HL-60 (cell line): Measurements from ENCODE around the gene RAB11FIP3.

Source experiments
- DNase-seq, 2 experiments: peaks; one replicate each; pipeline ENCODE4 v3.0.0-alpha.2; 2010 to 2020; ENCODE audit warnings: low read depth in 1 of 2, low spot score in 1 of 2
- H3K27ac ChIP-seq: fragments of 250-450 bp; sonication (Bioruptor Pico); replicated peaks from 2 replicates; pipeline ENCODE4 v1.5.1; 2020; ENCODE audit warnings: mild to moderate bottlenecking, moderate library complexity
- H3K27me3 ChIP-seq: fragments of 250-450 bp; sonication (Bioruptor Pico); 2 replicates; pipeline ENCODE4 v1.5.1; 2021; ENCODE audit warnings: mild to moderate bottlenecking, moderate library complexity; ENCODE audit not compliant: insufficient read depth, poor library complexity, severe bottlenecking
- H3K4me3 ChIP-seq: replicated peaks from 2 replicates; pipeline ENCODE4 v1.5.1; 2011; ENCODE audit warnings: mild to moderate bottlenecking, control low read depth, low read length; ENCODE audit not compliant: insufficient read depth
- CTCF ChIP-seq: IDR thresholded peaks from one replicate; pipeline ENCODE4 v1.5.1; 2011; ENCODE audit warnings: low read length, control low read depth, inconsistent platforms; ENCODE audit not compliant: insufficient read depth
- GABPA ChIP-seq: IDR thresholded peaks from 2 replicates; pipeline ENCODE4 v1.6.1; 2012; ENCODE audit warnings: low read depth
- POLR2AphosphoS5 ChIP-seq: IDR thresholded peaks from 2 replicates; pipeline ENCODE4 v1.6.1; 2012; ENCODE audit warnings: low read depth
- REST ChIP-seq: IDR thresholded peaks from 2 replicates; pipeline ENCODE4 v1.6.1; 2012; ENCODE audit warnings: low read depth; ENCODE audit not compliant: insufficient replicate concordance
- SPI1 ChIP-seq: IDR thresholded peaks from 2 replicates; pipeline ENCODE4 v1.6.1; 2012; ENCODE audit warnings: low read depth, mild to moderate bottlenecking, borderline replicate concordance

RAB11FIP3 gene

GRCh38 chr16:426115-426905 lies 861 bp downstream of the RAB11FIP3 start:
- H3K27ac ChIP-seq: no peak overlapping the region
- TF ChIP-seq POLR2AphosphoS5: no peak
- peaks cover 11% of the 10 kb centered on the region for H3K27me3 ChIP-seq
- peak overlapping the region; percentile 60 for H3K4me3 ChIP-seq
- DNase-seq: no peak

GRCh38 chr16:426906-427249 lies 1.4 kb downstream of the RAB11FIP3 start:
- no peak for DNase-seq
- Histone ChIP-seq H3K27me3 (peaks cover 11% of the 10 kb centered on the region), H3K27ac (no peak overlapping the region), H3K4me3 (peak overlapping the region; percentile 60)
- TF ChIP-seq REST: no peak
- TF ChIP-seq GABPA: no peak
- no peak for TF ChIP-seq POLR2AphosphoS5
- TF ChIP-seq SPI1: no peak
- no peak for TF ChIP-seq CTCF

GRCh38 chr16:427250-427649 lies 1.8 kb downstream of the RAB11FIP3 start:
- H3K27ac ChIP-seq: no peak overlapping the region
- no peak overlapping the region for H3K4me3 ChIP-seq
- DNase-seq: no peak
- H3K27me3 ChIP-seq: peaks cover 11% of the 10 kb centered on the region
- no peak for TF ChIP-seq POLR2AphosphoS5
- no peak for TF ChIP-seq GABPA
- TF ChIP-seq SPI1: no peak
- TF ChIP-seq CTCF: no peak
- TF ChIP-seq REST: no peak

- Histone ChIP-seq H3K27ac (no peak overlapping the region), H3K4me3 (no peak overlapping the region), H3K27me3 (peaks cover 7% of the 10 kb centered on the region)
- no peak for TF ChIP-seq GABPA
- TF ChIP-seq CTCF: no peak
- TF ChIP-seq REST: no peak
- TF ChIP-seq SPI1: no peak
- TF ChIP-seq POLR2AphosphoS5: no peak
- no peak for DNase-seq
Observed at GRCh38 chr16:430904-431303, 5.5 kb downstream of the RAB11FIP3 start.
